ENCODE measurements around the gene LAP3. TPM values are rescaled to one million over a fixed set of nuclear protein-coding genes. Genes with fewer than 3 reads are reported as not detected.

The LAP3 gene
- total and polyA plus RNA-seq, 11 donors, result 14.4 to 281 (median 66.1) TPM

DNA sequence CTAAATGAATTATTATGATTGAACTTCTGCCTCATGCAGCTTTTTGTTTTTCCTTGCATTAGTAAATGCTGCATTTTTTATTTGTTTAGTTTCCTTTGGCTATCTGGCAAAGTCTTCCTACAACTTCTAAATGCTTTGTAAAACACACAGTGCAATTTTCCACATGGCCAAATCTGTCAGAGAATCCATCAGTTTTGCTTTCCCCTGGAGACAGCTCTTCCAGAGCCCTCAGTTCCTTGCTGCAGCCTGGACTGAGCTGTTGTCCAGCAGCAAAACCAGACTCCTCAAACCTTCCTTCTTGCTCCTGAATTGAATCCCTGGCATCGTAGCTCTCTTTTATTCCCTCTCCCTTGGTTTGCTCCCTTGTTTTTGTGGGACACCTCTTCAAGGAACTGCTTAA is 80.1 kb downstream of the LAP3 start:
- Histone ChIP-seq H3K36me3 (no peaks in the 10 kb centered on the region), H3K4me1 (no peaks in the 10 kb centered on the region), H3K9me3 (no peaks in the 10 kb centered on the region), H3K27ac (no peak overlapping the region), H3K4me3 (no peak overlapping the region), H3K27me3 (peaks cover 0 to 5% (median 0%) of the 10 kb centered on the region in 9 donors)
- no peak for TF ChIP-seq POLR2A (IDR thresholded peaks at IDR 0.05)
- TF ChIP-seq, protein P1, sequence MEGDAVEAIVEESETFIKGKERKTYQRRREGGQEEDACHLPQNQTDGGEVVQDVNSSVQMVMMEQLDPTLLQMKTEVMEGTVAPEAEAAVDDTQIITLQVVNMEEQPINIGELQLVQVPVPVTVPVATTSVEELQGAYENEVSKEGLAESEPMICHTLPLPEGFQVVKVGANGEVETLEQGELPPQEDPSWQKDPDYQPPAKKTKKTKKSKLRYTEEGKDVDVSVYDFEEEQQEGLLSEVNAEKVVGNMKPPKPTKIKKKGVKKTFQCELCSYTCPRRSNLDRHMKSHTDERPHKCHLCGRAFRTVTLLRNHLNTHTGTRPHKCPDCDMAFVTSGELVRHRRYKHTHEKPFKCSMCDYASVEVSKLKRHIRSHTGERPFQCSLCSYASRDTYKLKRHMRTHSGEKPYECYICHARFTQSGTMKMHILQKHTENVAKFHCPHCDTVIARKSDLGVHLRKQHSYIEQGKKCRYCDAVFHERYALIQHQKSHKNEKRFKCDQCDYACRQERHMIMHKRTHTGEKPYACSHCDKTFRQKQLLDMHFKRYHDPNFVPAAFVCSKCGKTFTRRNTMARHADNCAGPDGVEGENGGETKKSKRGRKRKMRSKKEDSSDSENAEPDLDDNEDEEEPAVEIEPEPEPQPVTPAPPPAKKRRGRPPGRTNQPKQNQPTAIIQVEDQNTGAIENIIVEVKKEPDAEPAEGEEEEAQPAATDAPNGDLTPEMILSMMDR (IDR thresholded peaks at IDR 0.05), result no peak
- 77 to 94% (median 87%) methylated on average over 1 of the region's 1 CpG for WGBS, 4 donors
- intact Hi-C loops (cut with DNase I), result no loop called here
- DNase-seq (no peak), ATAC-seq (no peak)

Other genes with a start within 250 kb of the LAP3 start
- 10 to 100 TPM; 22.7 to 66.2 (median 42.5) TPM for gene QDPR, start 65.1 kb upstream of the LAP3 start, total RNA-seq
- 10 to 100 TPM; 25.8 to 44.3 TPM for gene QDPR, start 65.1 kb upstream of the LAP3 start, polyA plus RNA-seq
- not detected for gene CLRN2, start 62.0 kb upstream of the LAP3 start, total RNA-seq
- gene CLRN2, start 62.0 kb upstream of the LAP3 start, polyA plus RNA-seq, result not detected
- 10 to 100 TPM in 7 of 9 donors, 1 to 10 TPM in 2; 4.4 to 22.1 (median 15.0) TPM for gene MED28, start 37.4 kb downstream of the LAP3 start, total RNA-seq
- 1 to 10 TPM; 4.8 to 8.8 TPM for gene MED28, start 37.4 kb downstream of the LAP3 start, polyA plus RNA-seq
- under 1 TPM in 1 of 9 donors, not detected in 8; 0.08 TPM for gene FAM184B, start 204.4 kb downstream of the LAP3 start, total RNA-seq
- gene FAM184B, start 204.4 kb downstream of the LAP3 start, polyA plus RNA-seq, result under 1 TPM in 1 of 2 donors, not detected in 1; 0.04 TPM
- gene DCAF16, start 233.6 kb downstream of the LAP3 start, total RNA-seq, result 10 to 100 TPM; 14.2 to 23.5 (median 19.1) TPM
- gene DCAF16, start 233.6 kb downstream of the LAP3 start, polyA plus RNA-seq, result 10 to 100 TPM in 1 of 2 donors, 1 to 10 TPM in 1; 6.0 to 11.1 TPM
- gene NCAPG, start 233.8 kb downstream of the LAP3 start, total RNA-seq, result 1 to 10 TPM in 2 of 9 donors, under 1 TPM in 6, not detected in 1; 0.21 to 5.4 (median 0.86) TPM
- under 1 TPM; 0.08 TPM for gene NCAPG, start 233.8 kb downstream of the LAP3 start, polyA plus RNA-seq

All from heart left ventricle (tissue), 16 donors.